GM12878 (cell line): ENCODE measurements around the gene PRKN. TPM values are rescaled to one million over a fixed set of nuclear protein-coding genes. Genes with fewer than 3 reads are reported as not detected.

ENCODE experiments used
- ATAC-seq: fragments of 200-7000 bp; cut with Tn5 transposase; 3 replicates; pipeline ENCODE4 v1.9.1; 2020; ENCODE audit warnings: mild to moderate bottlenecking, moderate library complexity
- BruUV-seq: library from RNA; stranded (reverse); fragments of 400-500 nt; replicated peaks from 2 replicates; lab custom pipeline; 2021; lab: Mats Ljungman, UMichigan
- CTCF ChIA-PET: fragments of 300-600 bp; sonication (Branson Sonifier 250); formaldehyde crosslinking; extraction: SDS; loops from one replicate; lab custom pipeline; 2021; ENCODE audit warnings: inconsistent platforms; lab: Yijun Ruan, JAX
- POLR2A ChIA-PET: fragments of 350-600 bp; formaldehyde crosslinking; extraction: SDS; loops from one replicate; lab custom pipeline; 2021; ENCODE audit warnings: inconsistent platforms; lab: Charles Lee
- RAD21 ChIA-PET: fragments of 300-600 bp; sonication (Branson Sonifier 250); formaldehyde crosslinking; loops from one replicate; lab custom pipeline; 2023; ENCODE audit warnings: antibody characterized with exemption; ENCODE audit not compliant: unreplicated experiment; lab: Charles Lee
- SMC1A ChIA-PET: fragments of 300-600 bp; sonication (Branson Sonifier 250); formaldehyde crosslinking; loops from one replicate; lab custom pipeline; 2023; ENCODE audit not compliant: unreplicated experiment, uncharacterized antibody; lab: Charles Lee
- DNase-seq: peaks from one replicate; pipeline ENCODE4 v3.0.0-alpha.2; 2011; ENCODE audit warnings: low read depth, low spot score
- FAIRE-seq: peaks from 3 replicates; lab custom pipeline; 2011; peaks lifted over from hg19 to GRCh38; lab: Jason Lieb, UNC
- H2AFZ ChIP-seq: 2 replicates; pipeline ENCODE4 v1.6.0; 2011; ENCODE audit warnings: low read depth, low read length, control low read depth; ENCODE audit not compliant: control insufficient read depth
- H3K27ac ChIP-seq: 2 replicates; pipeline ENCODE4 v1.5.1; 2011; ENCODE audit warnings: control low read depth; ENCODE audit not compliant: control insufficient read depth, insufficient read depth
- H3K27me3 ChIP-seq, 2 experiments: replicated peaks in 1 of 2; 2 replicates each; pipeline versions ENCODE4 v1.6.0 to v1.6.1; 2011; ENCODE audit warnings: low read length in 1 of 2; ENCODE audit not compliant: control insufficient read depth in 2 of 2, insufficient read depth in 2 of 2
- H3K36me3 ChIP-seq, 2 experiments: 2 replicates each; pipeline ENCODE4 v1.5.1; 2011; ENCODE audit warnings: low read length in 1 of 2; ENCODE audit not compliant: control insufficient read depth in 2 of 2, insufficient read depth in 2 of 2
- H3K4me1 ChIP-seq: 2 replicates; pipeline ENCODE4 v1.6.1; 2011; ENCODE audit warnings: mild to moderate bottlenecking, low read length, moderate library complexity, mixed read lengths; ENCODE audit not compliant: control insufficient read depth, insufficient read depth
- H3K4me2 ChIP-seq: 2 replicates; pipeline ENCODE4 v1.6.0; 2011; ENCODE audit warnings: control low read depth; ENCODE audit not compliant: control insufficient read depth, insufficient read depth
- H3K4me3 ChIP-seq: fragments of 200-600 bp; sonication (generic); 2 replicates; pipeline ENCODE4 v1.5.1; 2016
- H3K79me2 ChIP-seq: 2 replicates; pipeline ENCODE4 v1.6.0; 2011; ENCODE audit warnings: low read length; ENCODE audit not compliant: control insufficient read depth, insufficient read depth
- H3K9ac ChIP-seq: 2 replicates; pipeline ENCODE4 v1.8.0; 2011; ENCODE audit warnings: low read length, control low read depth, mixed read lengths; ENCODE audit not compliant: control insufficient read depth, insufficient read depth
- H3K9me3 ChIP-seq: replicated peaks from 3 replicates; pipeline ENCODE4 v1.5.1; 2011; ENCODE audit warnings: mild to moderate bottlenecking, low read length; ENCODE audit not compliant: control insufficient read depth, insufficient read depth
- H4K20me1 ChIP-seq: 2 replicates; pipeline ENCODE4 v1.6.0; 2011; ENCODE audit not compliant: control insufficient read depth, insufficient read depth
- BRCA1 ChIP-seq: IDR thresholded peaks from 2 replicates; pipeline ENCODE4 v1.6.1; 2011; ENCODE audit warnings: low read depth, low read length, improper control_type of control experiment
- CHD4 ChIP-seq: fragments of 200-600 bp; sonication (generic); IDR thresholded peaks from 2 replicates; pipeline ENCODE4 v1.6.1; 2016; ENCODE audit warnings: mild to moderate bottlenecking
- E4F1 ChIP-seq: fragments of 450-650 bp; IDR thresholded peaks from 2 replicates; pipeline ENCODE4 v1.6.1; 2018; ENCODE audit warnings: borderline replicate concordance, mild to moderate bottlenecking; ENCODE audit not compliant: partially characterized antibody
- PKNOX1 ChIP-seq: fragments of 450-650 bp; IDR thresholded peaks from 2 replicates; pipeline ENCODE4 v1.6.1; 2016; ENCODE audit warnings: mild to moderate bottlenecking
- RB1 ChIP-seq: fragments of 450-650 bp; formaldehyde crosslinking; IDR thresholded peaks from 2 replicates; pipeline ENCODE4 v1.6.1; 2017; ENCODE audit warnings: mild to moderate bottlenecking, borderline replicate concordance
- RELB ChIP-seq: fragments of 450-650 bp; IDR thresholded peaks from 2 replicates; pipeline ENCODE4 v1.6.1; 2017; ENCODE audit warnings: low read depth, mild to moderate bottlenecking, moderate library complexity
- ZBTB40 ChIP-seq: fragments of 450-650 bp; IDR thresholded peaks from 2 replicates; pipeline ENCODE4 v1.6.1; 2016; ENCODE audit warnings: mild to moderate bottlenecking, moderate library complexity, borderline replicate concordance
- ZNF207 ChIP-seq: fragments of 450-650 bp; IDR thresholded peaks from 2 replicates; pipeline ENCODE4 v1.6.1; 2014; ENCODE audit warnings: antibody characterized with exemption, mild to moderate bottlenecking, borderline replicate concordance
- ZNF622 ChIP-seq: fragments of 450-650 bp; IDR thresholded peaks from 2 replicates; pipeline ENCODE4 v1.6.1; 2017; ENCODE audit warnings: mild to moderate bottlenecking, inconsistent platforms
- WGBS: methylation state at CpG from one replicate; pipeline ENCODE4 v1.1.6; 2016; ENCODE audit warnings: low lambda C conversion rate; ENCODE audit not compliant: insufficient replicate concordance, insufficient coverage; ENCODE audit errors: missing lambda C conversion rate; 5-methylcytosine and 5-hydroxymethylcytosine counted together
- in situ Hi-C: fragments of 300-500 bp; cut with MboI; formaldehyde crosslinking; loops from 9 replicates; pipeline ENCODE4 v1.14.3; 2018; ENCODE audit warnings: mixed read lengths
- intact Hi-C: fragments of 100-400 bp; cut with micrococcal nuclease; formaldehyde crosslinking; loops from one replicate; pipeline ENCODE4 v1.14.2; 2022; ENCODE audit not compliant: unreplicated experiment
- polyA plus RNA-seq, 11 experiments: library from polyadenylated mRNA; depleted of rRNA in 4 of 11; unstranded in 6 of 11; stranded (reverse) in 5 of 11; fragments of >200 nt; fragmentation: Nextera tagmentation in 4 of 11; fragmentation: Illumina TruSeq in 1 of 11; extraction: Ambion mirVana in 4 of 11; extraction: Trizol in 1 of 11; gene quantifications; 1 replicate in 1 of 11; 2 replicates in 10 of 11; pipeline versions ENCODE4 v1.2.1 to v1.2.3, GENCODE V29; 2011 to 2016; ENCODE audit warnings: inconsistent platforms in 2 of 11, missing spikeins in 2 of 11, low read depth in 1 of 11
- total RNA-seq, 4 experiments: library from RNA; depleted of rRNA in 3 of 4; stranded (reverse); fragments of >200 nt in 3 of 4; fragmentation: Illumina TruSeq in 1 of 4; extraction: Trizol in 1 of 4; gene quantifications; 2 replicates each; pipeline versions ENCODE4 v1.2.1 to v1.2.3, GENCODE V29; 2013 to 2021

Gene PRKN
- total and polyA plus RNA-seq, 10 of the 15 experiments (the other 5 are each of a cell fraction or from before 2014, with no cell fraction given) = 0.06 to 0.09 TPM; not detected in 8

- in situ Hi-C loops = no loop called here
- RAD21 ChIA-PET = no interaction called here
- TF ChIP-seq RB1 = no peak
- TF ChIP-seq PKNOX1 = no peak
- no peak for TF ChIP-seq ZNF207
- TF ChIP-seq BRCA1 = no peak
- no peak for TF ChIP-seq ZNF622
- no peak for TF ChIP-seq E4F1
- no peak for TF ChIP-seq ZBTB40
- TF ChIP-seq RELB = no peak
- no peak for TF ChIP-seq CHD4
Measured at GRCh38 chr6:162489101-162489976, 238.2 kb downstream of the PRKN start.

More at GRCh38 chr6:162489101-162489976, 238.2 kb downstream of the PRKN start:
- WGBS = 43% methylated on average over 5 of the region's 5 CpGs
- Histone ChIP-seq H3K27me3 (no peaks in the 10 kb centered on the region; a peak in 1 of 4 replicates), H2AFZ (no peak overlapping the region), H3K4me1 (no peaks in the 10 kb centered on the region), H3K36me3 (no peaks in the 10 kb centered on the region), H3K27ac (no peak overlapping the region), H3K4me2 (no peak overlapping the region), H4K20me1 (no peaks in the 10 kb centered on the region), H3K9ac (no peak overlapping the region), H3K79me2 (no peaks in the 10 kb centered on the region), H3K9me3 (no peaks in the 10 kb centered on the region), H3K4me3 (no peak overlapping the region)
- no TSS peak for BruUV-seq
- SMC1A ChIA-PET = interaction anchor here (0.6 kb wide), 1 partner anchor 415 kb away, joined by 3 read pairs; no protein-coding TSS in a partner anchor
- CTCF ChIA-PET = no interaction called here
- no peak for FAIRE-seq
- no peak for ATAC-seq
- POLR2A ChIA-PET = no interaction called here
- intact Hi-C loops = no loop called here
- DNase-seq = no peak
